ENCODE measurements around the gene PMF1. TPM values are rescaled to one million over a fixed set of nuclear protein-coding genes. Genes with fewer than 3 reads are reported as not detected.
A peak's percentile ranks its signal among the peaks of the same experiment; 100 is the strongest.

Gene PMF1
- total RNA-seq, 1 donor from 2014 or later: 55.3 TPM

- Histone ChIP-seq H3K36me3 (ENCODE audit: control insufficient read depth, insufficient read depth, low read length) (peaks cover 47% of the 10 kb centered on the region), H3K27me3 (ENCODE audit: control insufficient read depth, insufficient read depth, low read length) (no peaks in the 10 kb centered on the region), H3K4me3 (ENCODE audit: low read depth, low read length) (no peak overlapping the region)
- DNase-seq (ENCODE audit: low read depth) (peak; percentile 59), FAIRE-seq (no peak)
- TF ChIP-seq CTCF (IDR thresholded peaks at IDR 0.05; ENCODE audit: insufficient read depth, low read length, severe bottlenecking): no peak
These were observed 48.1 kb downstream of the PMF1 start for GRCh38 chr1:156260896-156261295.

GRCh38 chr1:156262461-156263287 lies 49.9 kb downstream of the PMF1 start:
- DNase-seq (ENCODE audit: low read depth) (peak; percentile 96), FAIRE-seq (peak; percentile 70)
- H3K27me3 ChIP-seq (ENCODE audit: control insufficient read depth, insufficient read depth, low read length): no peaks in the 10 kb centered on the region
- H3K36me3 ChIP-seq (ENCODE audit: control insufficient read depth, insufficient read depth, low read length): peaks cover 48% of the 10 kb centered on the region
- no peak overlapping the region for H3K4me3 ChIP-seq (ENCODE audit: low read depth, low read length)
- no peak for TF ChIP-seq CTCF (IDR thresholded peaks at IDR 0.05; ENCODE audit: insufficient read depth, low read length, severe bottlenecking)

- DNase-seq (ENCODE audit: low read depth): no peak
- Histone ChIP-seq H3K36me3 (ENCODE audit: control insufficient read depth, insufficient read depth, low read length) (peaks cover 48% of the 10 kb centered on the region), H3K4me3 (ENCODE audit: low read depth, low read length) (no peak overlapping the region), H3K27me3 (ENCODE audit: control insufficient read depth, insufficient read depth, low read length) (no peaks in the 10 kb centered on the region)
- TF ChIP-seq CTCF (IDR thresholded peaks at IDR 0.05; ENCODE audit: insufficient read depth, low read length, severe bottlenecking): no peak
- FAIRE-seq: no peak
These were observed 50.5 kb downstream of the PMF1 start for GRCh38 chr1:156263288-156263655.

GRCh38 chr1:156266051-156266450 lies 53.2 kb downstream of the PMF1 start:
- TF ChIP-seq CTCF (IDR thresholded peaks at IDR 0.05; ENCODE audit: insufficient read depth, low read length, severe bottlenecking): no peak
- Histone ChIP-seq H3K4me3 (ENCODE audit: low read depth, low read length) (no peak overlapping the region), H3K36me3 (ENCODE audit: control insufficient read depth, insufficient read depth, low read length) (peaks cover 31% of the 10 kb centered on the region), H3K27me3 (ENCODE audit: control insufficient read depth, insufficient read depth, low read length) (no peaks in the 10 kb centered on the region)
- DNase-seq (ENCODE audit: low read depth) (no peak), FAIRE-seq (no peak)

GRCh38 chr1:156268336-156268735 lies 55.5 kb downstream of the PMF1 start:
- no peak for DNase-seq (ENCODE audit: low read depth)
- TF ChIP-seq CTCF (IDR thresholded peaks at IDR 0.05; ENCODE audit: insufficient read depth, low read length, severe bottlenecking): no peak
- no peak for FAIRE-seq
- Histone ChIP-seq H3K4me3 (ENCODE audit: low read depth, low read length) (no peak overlapping the region), H3K36me3 (ENCODE audit: control insufficient read depth, insufficient read depth, low read length) (peaks cover 40% of the 10 kb centered on the region), H3K27me3 (ENCODE audit: control insufficient read depth, insufficient read depth, low read length) (no peaks in the 10 kb centered on the region)

GRCh38 chr1:156270314-156270713 lies 57.5 kb downstream of the PMF1 start:
- no peak for TF ChIP-seq CTCF (IDR thresholded peaks at IDR 0.05; ENCODE audit: insufficient read depth, low read length, severe bottlenecking)
- FAIRE-seq: no peak
- no peak for DNase-seq (ENCODE audit: low read depth)
- Histone ChIP-seq H3K4me3 (ENCODE audit: low read depth, low read length) (no peak overlapping the region), H3K36me3 (ENCODE audit: control insufficient read depth, insufficient read depth, low read length) (peaks cover 46% of the 10 kb centered on the region), H3K27me3 (ENCODE audit: control insufficient read depth, insufficient read depth, low read length) (no peaks in the 10 kb centered on the region)
